GM23338 (cell line): Measurements from ENCODE around the gene MED7.

Experiments used
- CREB1 ChIP-seq: fragments of 250-450 bp; sonication (Bioruptor Pico); IDR thresholded peaks from 2 replicates; pipeline ENCODE4 v1.5.0; 2020; ENCODE audit warnings: low read depth, mild to moderate bottlenecking, moderate library complexity
- EZH2 ChIP-seq: fragments of 200-600 bp; sonication (generic); IDR thresholded peaks from one replicate; pipeline ENCODE4 v1.8.0; 2017; ENCODE audit warnings: antibody characterized with exemption, mild to moderate bottlenecking, low read depth; ENCODE audit not compliant: unreplicated experiment
- EZH2phosphoT487 ChIP-seq: fragments of 200-600 bp; sonication (generic); IDR thresholded peaks from one replicate; pipeline ENCODE4 v1.8.1; 2018; ENCODE audit warnings: antibody characterized with exemption; ENCODE audit not compliant: unreplicated experiment
- JUNB ChIP-seq: IDR thresholded peaks from one replicate; pipeline ENCODE4 v1.6.1; 2016; ENCODE audit warnings: antibody characterized with exemption; ENCODE audit not compliant: unreplicated experiment
- NANOG ChIP-seq: IDR thresholded peaks from 2 replicates; pipeline ENCODE4 v1.6.1; 2016; ENCODE audit warnings: antibody characterized with exemption, borderline replicate concordance
- POLR2AphosphoS5 ChIP-seq: IDR thresholded peaks from 2 replicates; pipeline ENCODE4 v1.6.1; 2016; ENCODE audit warnings: antibody characterized with exemption, low read depth
- ZNF114 ChIP-seq: fragments of 250-450 bp; sonication (Bioruptor Pico); IDR thresholded peaks from 2 replicates; pipeline ENCODE4 v1.5.0; 2020; ENCODE audit warnings: mild to moderate bottlenecking, moderate library complexity
- ZNF331 ChIP-seq: fragments of 250-450 bp; sonication (Bioruptor Pico); IDR thresholded peaks from 2 replicates; pipeline ENCODE4 v1.5.0; 2020; ENCODE audit warnings: low read depth, mild to moderate bottlenecking, moderate library complexity
- TF ChIP-seq, protein P1 (sequence below), 2 experiments: fragments of 200-600 bp in 1 of 2; sonication (generic) in 1 of 2; conservative IDR thresholded peaks; 2 replicates each; pipeline versions ENCODE4 v1.5.1 to v1.6.1; 2016 to 2017; ENCODE audit warnings: antibody characterized with exemption in 2 of 2, low read depth in 2 of 2, mild to moderate bottlenecking in 2 of 2, moderate library complexity in 1 of 2
- TF ChIP-seq, protein P2 (sequence below): IDR thresholded peaks from one replicate; pipeline ENCODE4 v1.6.1; 2018; ENCODE audit warnings: antibody characterized with exemption; ENCODE audit not compliant: unreplicated experiment
- TF ChIP-seq, protein P3 (sequence below): IDR thresholded peaks from 2 replicates; pipeline ENCODE4 v1.6.1; 2016; ENCODE audit warnings: antibody characterized with exemption
- TF ChIP-seq, protein P4 (sequence below): fragments of 250-450 bp; sonication (Bioruptor Pico); IDR thresholded peaks from 2 replicates; pipeline ENCODE4 v1.5.0; 2020; ENCODE audit warnings: mild to moderate bottlenecking, moderate library complexity

DNA sequence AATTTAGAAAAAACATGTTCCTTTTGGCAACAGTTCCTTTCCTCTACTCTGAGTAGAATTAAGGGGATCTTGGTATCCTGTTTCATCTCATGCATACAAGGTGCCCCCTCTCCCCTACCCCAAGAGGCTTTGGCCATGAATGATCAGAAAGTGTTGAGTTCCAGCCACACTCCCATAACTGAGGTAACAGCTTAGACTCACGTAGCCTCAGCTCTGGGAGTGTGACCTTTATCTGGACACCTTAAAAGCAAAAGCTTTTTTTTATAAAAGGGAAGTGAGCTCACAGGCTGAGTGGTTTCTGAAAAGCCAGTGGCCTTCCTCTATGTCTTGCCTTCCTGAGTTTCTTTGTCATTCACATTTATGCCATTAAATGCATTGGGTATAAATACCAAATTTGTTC, 32.9 kb downstream of the MED7 start:
- no peak for TF ChIP-seq POLR2AphosphoS5
- TF ChIP-seq, protein P1, sequence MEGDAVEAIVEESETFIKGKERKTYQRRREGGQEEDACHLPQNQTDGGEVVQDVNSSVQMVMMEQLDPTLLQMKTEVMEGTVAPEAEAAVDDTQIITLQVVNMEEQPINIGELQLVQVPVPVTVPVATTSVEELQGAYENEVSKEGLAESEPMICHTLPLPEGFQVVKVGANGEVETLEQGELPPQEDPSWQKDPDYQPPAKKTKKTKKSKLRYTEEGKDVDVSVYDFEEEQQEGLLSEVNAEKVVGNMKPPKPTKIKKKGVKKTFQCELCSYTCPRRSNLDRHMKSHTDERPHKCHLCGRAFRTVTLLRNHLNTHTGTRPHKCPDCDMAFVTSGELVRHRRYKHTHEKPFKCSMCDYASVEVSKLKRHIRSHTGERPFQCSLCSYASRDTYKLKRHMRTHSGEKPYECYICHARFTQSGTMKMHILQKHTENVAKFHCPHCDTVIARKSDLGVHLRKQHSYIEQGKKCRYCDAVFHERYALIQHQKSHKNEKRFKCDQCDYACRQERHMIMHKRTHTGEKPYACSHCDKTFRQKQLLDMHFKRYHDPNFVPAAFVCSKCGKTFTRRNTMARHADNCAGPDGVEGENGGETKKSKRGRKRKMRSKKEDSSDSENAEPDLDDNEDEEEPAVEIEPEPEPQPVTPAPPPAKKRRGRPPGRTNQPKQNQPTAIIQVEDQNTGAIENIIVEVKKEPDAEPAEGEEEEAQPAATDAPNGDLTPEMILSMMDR (conservative IDR thresholded peaks at IDR 0.05; ENCODE audit: low read depth in 2 of 2) = no peak
- TF ChIP-seq, protein P2, sequence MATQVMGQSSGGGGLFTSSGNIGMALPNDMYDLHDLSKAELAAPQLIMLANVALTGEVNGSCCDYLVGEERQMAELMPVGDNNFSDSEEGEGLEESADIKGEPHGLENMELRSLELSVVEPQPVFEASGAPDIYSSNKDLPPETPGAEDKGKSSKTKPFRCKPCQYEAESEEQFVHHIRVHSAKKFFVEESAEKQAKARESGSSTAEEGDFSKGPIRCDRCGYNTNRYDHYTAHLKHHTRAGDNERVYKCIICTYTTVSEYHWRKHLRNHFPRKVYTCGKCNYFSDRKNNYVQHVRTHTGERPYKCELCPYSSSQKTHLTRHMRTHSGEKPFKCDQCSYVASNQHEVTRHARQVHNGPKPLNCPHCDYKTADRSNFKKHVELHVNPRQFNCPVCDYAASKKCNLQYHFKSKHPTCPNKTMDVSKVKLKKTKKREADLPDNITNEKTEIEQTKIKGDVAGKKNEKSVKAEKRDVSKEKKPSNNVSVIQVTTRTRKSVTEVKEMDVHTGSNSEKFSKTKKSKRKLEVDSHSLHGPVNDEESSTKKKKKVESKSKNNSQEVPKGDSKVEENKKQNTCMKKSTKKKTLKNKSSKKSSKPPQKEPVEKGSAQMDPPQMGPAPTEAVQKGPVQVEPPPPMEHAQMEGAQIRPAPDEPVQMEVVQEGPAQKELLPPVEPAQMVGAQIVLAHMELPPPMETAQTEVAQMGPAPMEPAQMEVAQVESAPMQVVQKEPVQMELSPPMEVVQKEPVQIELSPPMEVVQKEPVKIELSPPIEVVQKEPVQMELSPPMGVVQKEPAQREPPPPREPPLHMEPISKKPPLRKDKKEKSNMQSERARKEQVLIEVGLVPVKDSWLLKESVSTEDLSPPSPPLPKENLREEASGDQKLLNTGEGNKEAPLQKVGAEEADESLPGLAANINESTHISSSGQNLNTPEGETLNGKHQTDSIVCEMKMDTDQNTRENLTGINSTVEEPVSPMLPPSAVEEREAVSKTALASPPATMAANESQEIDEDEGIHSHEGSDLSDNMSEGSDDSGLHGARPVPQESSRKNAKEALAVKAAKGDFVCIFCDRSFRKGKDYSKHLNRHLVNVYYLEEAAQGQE = no peak
- no peak for TF ChIP-seq EZH2
- no peak for TF ChIP-seq ZNF331 (CRISPR knock-in tag)
- TF ChIP-seq EZH2phosphoT487 = no peak
- TF ChIP-seq, protein P3, sequence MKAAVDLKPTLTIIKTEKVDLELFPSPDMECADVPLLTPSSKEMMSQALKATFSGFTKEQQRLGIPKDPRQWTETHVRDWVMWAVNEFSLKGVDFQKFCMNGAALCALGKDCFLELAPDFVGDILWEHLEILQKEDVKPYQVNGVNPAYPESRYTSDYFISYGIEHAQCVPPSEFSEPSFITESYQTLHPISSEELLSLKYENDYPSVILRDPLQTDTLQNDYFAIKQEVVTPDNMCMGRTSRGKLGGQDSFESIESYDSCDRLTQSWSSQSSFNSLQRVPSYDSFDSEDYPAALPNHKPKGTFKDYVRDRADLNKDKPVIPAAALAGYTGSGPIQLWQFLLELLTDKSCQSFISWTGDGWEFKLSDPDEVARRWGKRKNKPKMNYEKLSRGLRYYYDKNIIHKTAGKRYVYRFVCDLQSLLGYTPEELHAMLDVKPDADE = no peak
- TF ChIP-seq CREB1 (CRISPR knock-in tag) = no peak
- no peak for TF ChIP-seq NANOG
- TF ChIP-seq JUNB = no peak
- TF ChIP-seq, protein P4, sequence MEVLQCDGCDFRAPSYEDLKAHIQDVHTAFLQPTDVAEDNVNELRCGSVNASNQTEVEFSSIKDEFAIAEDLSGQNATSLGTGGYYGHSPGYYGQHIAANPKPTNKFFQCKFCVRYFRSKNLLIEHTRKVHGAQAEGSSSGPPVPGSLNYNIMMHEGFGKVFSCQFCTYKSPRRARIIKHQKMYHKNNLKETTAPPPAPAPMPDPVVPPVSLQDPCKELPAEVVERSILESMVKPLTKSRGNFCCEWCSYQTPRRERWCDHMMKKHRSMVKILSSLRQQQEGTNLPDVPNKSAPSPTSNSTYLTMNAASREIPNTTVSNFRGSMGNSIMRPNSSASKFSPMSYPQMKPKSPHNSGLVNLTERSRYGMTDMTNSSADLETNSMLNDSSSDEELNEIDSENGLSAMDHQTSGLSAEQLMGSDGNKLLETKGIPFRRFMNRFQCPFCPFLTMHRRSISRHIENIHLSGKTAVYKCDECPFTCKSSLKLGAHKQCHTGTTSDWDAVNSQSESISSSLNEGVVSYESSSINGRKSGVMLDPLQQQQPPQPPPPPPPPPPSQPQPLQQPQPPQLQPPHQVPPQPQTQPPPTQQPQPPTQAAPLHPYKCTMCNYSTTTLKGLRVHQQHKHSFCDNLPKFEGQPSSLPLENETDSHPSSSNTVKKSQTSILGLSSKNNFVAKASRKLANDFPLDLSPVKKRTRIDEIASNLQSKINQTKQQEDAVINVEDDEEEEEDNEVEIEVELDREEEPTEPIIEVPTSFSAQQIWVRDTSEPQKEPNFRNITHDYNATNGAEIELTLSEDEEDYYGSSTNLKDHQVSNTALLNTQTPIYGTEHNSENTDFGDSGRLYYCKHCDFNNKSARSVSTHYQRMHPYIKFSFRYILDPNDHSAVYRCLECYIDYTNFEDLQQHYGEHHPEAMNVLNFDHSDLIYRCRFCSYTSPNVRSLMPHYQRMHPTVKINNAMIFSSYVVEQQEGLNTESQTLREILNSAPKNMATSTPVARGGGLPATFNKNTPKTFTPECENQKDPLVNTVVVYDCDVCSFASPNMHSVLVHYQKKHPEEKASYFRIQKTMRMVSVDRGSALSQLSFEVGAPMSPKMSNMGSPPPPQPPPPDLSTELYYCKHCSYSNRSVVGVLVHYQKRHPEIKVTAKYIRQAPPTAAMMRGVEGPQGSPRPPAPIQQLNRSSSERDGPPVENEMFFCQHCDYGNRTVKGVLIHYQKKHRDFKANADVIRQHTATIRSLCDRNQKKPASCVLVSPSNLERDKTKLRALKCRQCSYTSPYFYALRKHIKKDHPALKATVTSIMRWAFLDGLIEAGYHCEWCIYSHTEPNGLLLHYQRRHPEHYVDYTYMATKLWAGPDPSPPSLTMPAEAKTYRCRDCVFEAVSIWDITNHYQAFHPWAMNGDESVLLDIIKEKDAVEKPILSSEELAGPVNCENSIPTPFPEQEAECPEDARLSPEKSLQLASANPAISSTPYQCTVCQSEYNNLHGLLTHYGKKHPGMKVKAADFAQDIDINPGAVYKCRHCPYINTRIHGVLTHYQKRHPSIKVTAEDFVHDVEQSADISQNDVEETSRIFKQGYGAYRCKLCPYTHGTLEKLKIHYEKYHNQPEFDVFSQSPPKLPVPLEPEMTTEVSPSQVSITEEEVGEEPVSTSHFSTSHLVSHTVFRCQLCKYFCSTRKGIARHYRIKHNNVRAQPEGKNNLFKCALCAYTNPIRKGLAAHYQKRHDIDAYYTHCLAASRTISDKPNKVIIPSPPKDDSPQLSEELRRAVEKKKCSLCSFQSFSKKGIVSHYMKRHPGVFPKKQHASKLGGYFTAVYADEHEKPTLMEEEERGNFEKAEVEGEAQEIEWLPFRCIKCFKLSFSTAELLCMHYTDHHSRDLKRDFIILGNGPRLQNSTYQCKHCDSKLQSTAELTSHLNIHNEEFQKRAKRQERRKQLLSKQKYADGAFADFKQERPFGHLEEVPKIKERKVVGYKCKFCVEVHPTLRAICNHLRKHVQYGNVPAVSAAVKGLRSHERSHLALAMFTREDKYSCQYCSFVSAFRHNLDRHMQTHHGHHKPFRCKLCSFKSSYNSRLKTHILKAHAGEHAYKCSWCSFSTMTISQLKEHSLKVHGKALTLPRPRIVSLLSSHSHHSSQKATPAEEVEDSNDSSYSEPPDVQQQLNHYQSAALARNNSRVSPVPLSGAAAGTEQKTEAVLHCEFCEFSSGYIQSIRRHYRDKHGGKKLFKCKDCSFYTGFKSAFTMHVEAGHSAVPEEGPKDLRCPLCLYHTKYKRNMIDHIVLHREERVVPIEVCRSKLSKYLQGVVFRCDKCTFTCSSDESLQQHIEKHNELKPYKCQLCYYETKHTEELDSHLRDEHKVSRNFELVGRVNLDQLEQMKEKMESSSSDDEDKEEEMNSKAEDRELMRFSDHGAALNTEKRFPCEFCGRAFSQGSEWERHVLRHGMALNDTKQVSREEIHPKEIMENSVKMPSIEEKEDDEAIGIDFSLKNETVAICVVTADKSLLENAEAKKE (CRISPR knock-in tag) = no peak
- no peak for TF ChIP-seq ZNF114
